ENCODE measurements around the gene XCL1.
"Not testable (repeated sequence)": the region's sequence is repeated elsewhere in the genome, so short reads cannot be mapped to it uniquely, and the experiment has no call there.

XCL1 gene

GRCh38 chr1:168568346-168568745 is 8.1 kb upstream of the XCL1 start:
- DNase-seq = no peak

DNA sequence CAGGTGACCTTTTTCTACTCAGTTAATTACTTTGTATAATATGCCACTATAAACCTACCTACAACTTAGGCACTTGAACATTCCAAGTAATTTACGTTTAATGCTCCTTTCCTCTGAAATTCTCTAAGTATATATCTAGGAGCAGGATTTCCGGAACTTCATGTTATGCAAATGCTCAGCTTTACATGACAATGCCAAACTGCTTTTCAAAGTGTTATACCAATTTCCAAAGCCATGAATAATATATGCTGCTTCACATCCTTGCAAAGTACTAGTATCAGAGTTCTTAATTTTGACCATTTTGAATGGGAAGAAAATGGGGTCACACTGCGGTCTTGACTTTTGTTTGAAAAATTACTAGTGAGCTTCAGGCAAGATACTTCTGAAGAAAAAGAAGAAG is 5.8 kb upstream of the XCL1 start:
- DNase-seq = no peak

GRCh38 chr1:168572633-168573032 is 3.8 kb upstream of the XCL1 start:
- no peak for DNase-seq

- peak in 2 of 3 experiments; percentile 53 to 67 for DNase-seq
These were observed 2.2 kb upstream of the XCL1 start for GRCh38 chr1:168574234-168574633.

- not testable (repeated sequence) for DNase-seq
These were observed 2.3 kb downstream of the XCL1 start for GRCh38 chr1:168578531-168579185.

- DNase-seq = not testable (repeated sequence)
These were observed 3.9 kb downstream of the XCL1 start for GRCh38 chr1:168580290-168580689.

GRCh38 chr1:168580991-168581390 is 4.6 kb downstream of the XCL1 start:
- not testable (repeated sequence) for DNase-seq

DNA sequence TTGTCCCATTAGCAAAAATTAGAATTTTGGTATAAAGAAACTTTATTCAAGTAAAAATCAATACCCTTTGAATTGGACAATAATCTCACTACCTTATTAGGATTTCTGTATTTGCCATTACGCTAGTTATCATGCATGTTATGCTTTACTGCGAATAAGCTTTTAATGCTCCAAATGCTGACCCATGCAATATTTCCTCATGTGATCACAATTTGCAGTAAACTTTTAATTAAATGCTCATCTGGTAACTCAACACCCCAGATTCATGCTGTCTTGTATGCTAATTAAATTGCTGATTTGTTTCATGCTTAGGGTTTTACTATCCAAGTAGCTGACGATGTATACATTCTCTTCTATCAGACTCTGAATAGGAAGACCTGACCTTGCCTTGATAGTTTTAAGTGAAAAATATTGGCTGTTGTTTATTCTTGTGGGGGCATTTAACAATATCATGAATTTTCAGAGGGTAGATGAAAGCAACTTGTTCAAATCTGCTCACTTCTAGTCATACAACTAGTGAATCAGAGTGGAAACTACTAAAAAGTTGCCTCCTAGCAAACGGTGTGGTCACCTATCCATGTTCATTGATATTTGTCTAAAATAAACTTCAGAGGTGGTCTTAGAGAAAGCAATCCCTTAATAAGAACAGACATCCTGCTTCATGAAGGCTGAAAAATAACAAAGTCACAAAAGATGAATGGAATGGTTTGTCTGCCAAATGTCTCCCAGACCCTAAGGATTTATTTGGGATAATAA is 5.6 kb downstream of the XCL1 start:
- DNase-seq = no peak

DNA sequence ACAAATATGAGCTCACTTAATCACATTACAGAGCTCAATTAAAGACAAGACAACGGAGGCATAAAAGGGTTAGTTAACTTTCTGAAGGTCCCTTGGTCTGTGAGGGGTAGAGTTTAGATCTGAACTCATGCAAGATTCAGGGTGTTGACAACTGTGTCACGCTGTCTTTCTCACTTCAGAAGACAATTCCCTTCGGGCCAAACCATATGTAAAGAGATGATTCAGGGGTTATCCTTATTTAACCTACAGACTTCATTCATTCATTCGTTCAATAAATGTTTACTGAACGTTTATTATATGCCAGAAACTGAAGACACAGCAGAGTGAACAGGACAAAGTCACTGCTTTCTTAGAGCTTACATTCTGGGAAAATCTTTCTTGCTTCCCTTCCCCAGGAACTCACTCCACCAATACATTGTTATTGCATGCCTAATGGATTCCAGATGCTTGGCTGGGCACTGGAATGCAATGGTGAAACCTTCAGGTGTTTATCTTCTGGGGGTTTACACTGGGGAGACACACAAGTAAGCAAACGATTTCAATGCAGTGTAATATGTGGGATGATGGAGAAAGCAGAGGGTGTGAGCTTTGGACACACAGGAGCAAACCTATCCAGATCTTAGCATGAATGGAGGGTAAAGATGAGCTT is 6.4 kb downstream of the XCL1 start:
- DNase-seq = no peak

GRCh38 chr1:168583571-168583970 is 7.2 kb downstream of the XCL1 start:
- DNase-seq = no peak

- DNase-seq = no peak
These were observed 8.8 kb downstream of the XCL1 start for GRCh38 chr1:168585191-168585590.

- DNase-seq = no peak
These were observed 9.5 kb downstream of the XCL1 start for GRCh38 chr1:168585937-168586336.

- DNase-seq = no peak
These were observed 12.8 kb downstream of the XCL1 start for GRCh38 chr1:168589167-168589566.

DNA sequence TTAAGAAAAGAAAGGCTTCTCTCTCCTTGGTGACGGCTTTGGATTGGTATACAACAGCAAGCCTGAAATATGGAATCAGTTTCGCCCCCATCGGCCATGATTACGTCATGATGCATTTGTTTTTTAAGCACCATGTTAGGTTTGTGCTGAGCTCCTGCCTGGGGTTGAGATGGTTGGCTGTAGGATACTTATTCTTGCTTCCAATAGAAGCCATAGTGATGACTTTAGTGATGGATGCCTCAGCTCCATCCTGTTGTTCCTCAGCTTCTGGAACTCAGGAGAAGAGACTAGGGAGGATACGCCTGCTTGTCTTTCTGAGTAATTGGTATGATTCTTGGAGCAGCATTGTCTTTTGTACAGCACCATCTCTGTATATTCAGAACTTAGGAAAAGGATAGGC is 14.7 kb downstream of the XCL1 start:
- no peak for DNase-seq

DNA sequence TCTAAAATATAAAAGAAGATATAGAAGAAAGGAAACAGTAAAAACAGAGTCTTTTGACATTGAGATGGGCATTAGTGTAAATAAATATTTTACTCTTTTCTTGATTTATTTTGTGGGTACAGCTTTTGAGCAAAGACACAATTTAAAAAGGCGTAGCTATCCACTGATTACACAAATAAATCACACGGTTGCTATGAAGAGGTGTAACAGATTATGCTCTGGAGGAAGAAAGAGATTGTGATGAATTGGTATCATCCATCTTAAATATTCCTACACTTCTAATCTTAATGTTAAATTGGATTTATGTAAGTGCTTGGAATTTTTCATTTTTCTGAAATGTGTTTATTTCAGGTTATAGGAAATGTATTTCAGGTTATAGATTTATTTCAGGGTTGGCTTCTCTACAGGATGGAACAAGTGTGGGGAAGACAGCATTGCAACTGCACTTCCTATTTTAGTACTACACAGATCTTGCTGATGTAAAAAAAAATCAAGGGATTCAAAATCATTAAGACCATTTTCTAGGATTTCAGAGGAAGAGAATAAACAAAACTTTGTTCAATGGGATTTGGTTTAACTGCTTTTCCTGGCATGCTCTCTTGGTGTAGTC is 15.3 kb downstream of the XCL1 start:
- no peak for DNase-seq

GRCh38 chr1:168595403-168595802 is 19.0 kb downstream of the XCL1 start:
- not testable (repeated sequence) for DNase-seq

- no peak for DNase-seq
These were observed 21.7 kb downstream of the XCL1 start for GRCh38 chr1:168598125-168598524.

DNA sequence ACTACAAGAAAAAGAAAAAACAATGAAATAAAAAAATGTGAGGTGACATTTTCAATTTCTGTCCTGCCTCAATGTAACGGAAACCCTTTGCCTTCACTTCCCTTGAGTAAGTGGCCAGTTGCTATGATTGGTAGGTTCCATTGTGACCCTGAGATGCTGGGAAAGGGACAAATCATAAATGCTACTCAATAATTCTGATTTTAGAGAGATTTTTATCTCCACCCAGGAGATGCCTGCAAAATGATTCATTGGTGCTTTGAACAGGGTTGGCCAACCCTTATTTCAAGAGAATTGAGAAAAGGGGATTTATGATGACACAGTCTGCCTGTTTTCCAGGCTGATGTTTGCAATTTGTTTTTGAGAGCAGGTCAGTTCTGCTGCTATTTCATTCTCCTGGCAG is 22.5 kb downstream of the XCL1 start:
- DNase-seq = no peak

DNA sequence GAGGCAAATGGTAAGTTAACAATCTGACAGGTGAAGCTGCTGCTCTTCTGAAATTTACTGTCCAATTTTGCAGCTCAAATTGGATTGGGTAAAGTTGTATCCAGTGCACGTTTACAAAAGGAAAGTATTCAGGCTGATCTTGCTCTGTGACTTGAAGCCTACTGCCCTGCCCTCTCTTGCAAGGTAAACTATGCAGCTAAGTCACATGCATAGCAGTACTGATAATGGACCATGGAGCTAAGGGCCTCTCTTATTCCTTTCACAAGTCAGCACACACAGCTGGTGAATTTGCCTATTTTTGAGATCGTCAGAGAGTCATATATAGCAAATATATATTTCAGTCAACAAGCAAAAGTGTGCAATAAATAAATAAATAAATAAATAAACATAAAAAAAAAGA is 23.2 kb downstream of the XCL1 start:
- no peak for DNase-seq

GRCh38 chr1:168601051-168601450 is 24.6 kb downstream of the XCL1 start:
- no peak for DNase-seq

DNA sequence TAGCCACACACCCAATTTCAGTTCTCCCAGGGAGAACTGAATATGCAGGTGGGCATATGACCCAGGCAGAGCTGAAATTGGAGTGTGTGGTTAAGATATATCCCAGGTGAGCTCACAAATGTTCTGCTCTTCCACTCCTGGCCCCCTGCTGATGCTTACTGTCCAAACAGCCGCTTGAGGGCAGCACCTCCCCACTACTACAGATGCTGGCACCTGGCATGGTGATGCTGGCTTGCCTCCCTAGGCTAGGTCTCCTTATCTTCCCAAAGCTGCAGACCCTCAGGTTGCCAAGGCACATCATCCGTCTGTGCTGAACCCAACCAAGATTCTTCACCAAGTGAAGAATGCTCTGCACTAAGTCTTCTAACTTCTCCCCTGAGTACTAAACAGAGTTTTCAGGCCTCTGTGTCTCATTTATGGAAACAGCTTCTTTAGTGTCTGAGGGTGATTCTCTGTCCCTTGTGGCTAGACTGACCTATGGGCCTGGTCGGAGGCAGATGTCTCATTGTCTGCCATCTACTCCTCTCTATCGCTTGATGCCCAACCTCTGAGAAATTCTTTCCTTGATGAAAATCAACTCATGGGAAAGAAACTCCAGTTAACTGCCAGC is 27.2 kb downstream of the XCL1 start:
- DNase-seq = peak; percentile 28 to 91 (median 63)

GRCh38 chr1:168605443-168605842 is 29.0 kb downstream of the XCL1 start:
- DNase-seq = no peak

GRCh38 chr1:168606096-168606495 is 29.7 kb downstream of the XCL1 start:
- no peak for DNase-seq
